ENCODE data around the gene PXMP2.
"Not testable (repeated sequence)": the region's sequence is repeated elsewhere in the genome, so short reads cannot be mapped to it uniquely, and the experiment has no call there.

Gene PXMP2

GRCh38 chr12:132689227-132689626 is 1.8 kb downstream of the PXMP2 start:
- DNase-seq: peak in 1 of 10 donors; percentile 49
- intact Hi-C loops (cut with DNase I): no loop called here

DNA sequence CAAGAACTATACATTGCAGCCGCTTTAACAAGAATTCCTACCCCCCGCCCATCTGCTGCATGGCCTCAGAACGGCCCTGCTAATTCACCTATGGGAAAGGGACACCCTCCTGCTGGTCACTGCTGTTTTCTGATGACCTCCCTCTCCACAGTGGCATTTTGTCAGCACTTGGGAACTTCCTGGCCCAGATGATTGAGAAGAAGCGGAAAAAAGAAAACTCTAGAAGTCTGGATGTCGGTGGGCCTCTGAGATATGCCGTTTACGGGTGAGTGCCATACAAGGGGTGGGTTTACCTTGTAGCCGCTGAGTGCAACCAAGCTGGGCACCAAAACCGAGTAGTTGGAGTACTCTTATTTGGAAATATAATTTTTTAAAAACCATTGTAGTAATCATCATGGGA is 2.7 kb downstream of the PXMP2 start:
- intact Hi-C loops (cut with DNase I): no loop called here
- DNase-seq: peak in 1 of 10 donors; percentile 12

GRCh38 chr12:132692030-132692429 is 4.6 kb downstream of the PXMP2 start:
- intact Hi-C loops (cut with DNase I): not testable (repeated sequence)

DNA sequence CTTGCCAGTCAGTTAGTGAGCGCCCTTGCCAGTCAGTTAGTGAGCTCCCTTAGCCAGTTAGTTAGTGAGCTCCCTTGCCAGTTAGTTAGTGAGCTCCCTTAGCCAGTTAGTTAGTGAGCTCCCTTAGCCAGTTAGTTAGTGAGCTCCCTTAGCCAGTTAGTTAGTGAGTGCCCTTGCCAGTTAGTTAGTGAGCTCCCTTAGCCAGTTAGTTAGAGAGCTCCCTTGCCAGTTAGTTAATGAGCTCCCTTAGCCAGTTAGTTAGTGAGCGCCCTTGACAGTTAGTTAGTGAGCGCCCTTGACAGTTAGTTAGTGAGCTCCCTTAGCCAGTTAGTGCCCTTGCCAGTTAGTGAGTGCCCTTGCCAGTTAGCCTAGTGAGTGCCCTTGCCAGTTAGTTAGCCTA is 7.5 kb downstream of the PXMP2 start:
- intact Hi-C loops (cut with DNase I): not testable (repeated sequence)
- DNase-seq: peak in 1 of 10 donors; percentile 35

More at GRCh38 chr12:132692030-132692429, 4.6 kb downstream of the PXMP2 start:
- DNase-seq: not testable (repeated sequence)

DNA sequence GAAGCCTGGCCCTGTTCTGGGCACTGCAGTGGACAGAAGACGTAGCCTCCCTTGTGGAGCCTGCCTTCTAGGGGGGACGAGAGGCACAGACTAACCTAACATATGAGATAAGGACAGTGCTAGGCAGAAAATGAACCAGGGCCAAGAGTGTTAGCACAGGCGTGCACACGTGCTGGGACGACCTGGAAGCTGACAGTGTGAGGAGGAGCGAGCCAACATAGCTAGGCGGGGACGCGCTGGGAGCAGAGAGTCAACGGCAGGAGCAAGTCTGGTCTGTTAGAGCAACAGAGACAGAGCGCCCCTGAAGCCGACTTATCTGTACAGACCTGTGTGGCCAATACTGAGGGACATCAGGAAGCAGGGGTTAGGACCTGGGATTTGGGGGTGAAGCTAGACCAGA is 8.0 kb downstream of the PXMP2 start:
- intact Hi-C loops (cut with DNase I): no loop called here
- peak in 2 of 10 donors; percentile 15 to 26 for DNase-seq

GRCh38 chr12:132698341-132698740 is 11.0 kb downstream of the PXMP2 start:
- intact Hi-C loops (cut with DNase I): no loop called here
- DNase-seq: peak in 1 of 10 donors; percentile 3

DNA sequence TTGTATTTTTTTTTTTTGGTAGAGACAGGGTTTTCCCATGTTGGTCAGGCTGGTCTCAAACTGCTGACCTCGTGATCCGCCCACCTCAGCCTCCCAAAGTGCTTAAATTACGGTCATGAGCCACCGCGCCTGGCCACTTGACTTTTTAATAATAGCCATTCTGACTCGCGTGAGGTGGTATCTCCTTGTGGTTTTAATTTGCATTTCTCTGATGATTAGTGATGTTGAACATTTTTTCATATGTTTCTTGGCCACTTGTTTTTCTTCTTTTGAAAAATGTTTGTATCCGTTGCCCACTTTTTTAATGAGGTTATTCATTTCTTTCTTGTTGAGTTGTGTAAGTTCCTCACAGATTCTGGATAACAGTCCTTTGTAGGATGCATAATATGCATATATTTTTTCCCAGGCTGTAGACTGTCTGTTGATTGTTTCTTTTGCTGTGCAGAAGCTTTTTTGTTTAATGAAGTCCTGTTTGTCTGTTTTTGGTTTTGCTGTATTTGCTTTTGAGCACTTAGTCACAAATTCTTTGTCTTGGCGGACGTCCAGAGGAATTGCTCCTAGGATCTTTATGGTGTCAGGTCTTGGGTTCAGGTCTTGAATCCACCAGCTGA is 12.9 kb downstream of the PXMP2 start:
- peak in 1 of 10 donors; percentile 31 for DNase-seq
- intact Hi-C loops (cut with DNase I): no loop called here

GRCh38 chr12:132702640-132703039 is 15.3 kb downstream of the PXMP2 start:
- intact Hi-C loops (cut with DNase I): no loop called here
- DNase-seq: peak in 1 of 10 donors; percentile 39

GRCh38 chr12:132703641-132704040 is 16.3 kb downstream of the PXMP2 start:
- intact Hi-C loops (cut with DNase I): no loop called here
- DNase-seq: no peak

- intact Hi-C loops (cut with DNase I): no loop called here
- DNase-seq: peak in 2 of 10 donors; percentile 2 to 21
These were observed 19.9 kb downstream of the PXMP2 start for GRCh38 chr12:132707241-132707640.

DNA sequence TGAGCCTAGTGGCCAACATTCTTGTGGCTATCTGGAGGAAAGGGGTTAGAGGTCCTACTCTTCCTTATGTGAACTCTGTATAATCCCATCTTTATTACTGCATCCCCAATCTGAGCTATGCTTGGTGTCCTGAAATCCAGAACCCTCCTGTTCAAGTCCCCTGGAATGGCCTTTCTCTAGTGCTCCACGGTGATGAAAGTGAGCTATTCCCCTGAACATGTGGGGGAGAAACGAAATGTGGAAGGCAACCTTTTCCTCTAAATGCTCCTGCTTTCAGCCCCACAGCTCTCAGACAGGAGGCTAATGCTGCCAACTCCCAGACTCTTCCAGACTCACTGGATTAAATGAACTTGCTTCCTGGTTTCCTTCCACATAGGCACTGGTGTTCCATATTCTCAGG is 20.8 kb downstream of the PXMP2 start:
- peak in 1 of 10 donors; percentile 3 for DNase-seq
- intact Hi-C loops (cut with DNase I): no loop called here

DNA sequence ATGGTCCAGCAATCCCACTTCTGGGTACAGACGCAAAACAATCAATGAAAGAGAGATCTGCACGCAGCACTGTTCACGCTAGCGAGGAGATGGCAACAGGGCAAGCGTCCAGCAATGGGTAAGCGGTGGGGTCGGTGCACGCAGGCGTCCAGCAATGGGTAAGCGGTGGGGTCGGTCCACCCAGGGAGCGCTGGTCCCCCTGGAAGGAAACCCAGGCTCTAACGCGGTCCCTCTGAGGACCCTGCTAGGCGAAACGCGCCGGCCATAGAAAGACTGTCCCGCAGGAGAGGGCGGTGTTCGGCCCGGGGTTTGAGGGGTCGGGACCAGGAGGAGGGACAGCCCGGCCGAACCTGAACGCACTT is 22.6 kb downstream of the PXMP2 start:
- intact Hi-C loops (cut with DNase I): loop anchor here (10.0 kb wide), 1 partner anchor 55 kb away; the partner anchor contains the start of gene ANKLE2
- DNase-seq: peak in 3 of 10 donors; percentile 23 to 86 (median 77)

GRCh38 chr12:132710405-132711079 is 23.2 kb downstream of the PXMP2 start, which contains the start of gene PGAM5:
Gene PGAM5, plus strand, starts transcription at chr12:132710842. Its CDS starts 35 bp downstream, at chr12:132710877.
- peak; percentile 60 to 97 (median 78) for DNase-seq
- intact Hi-C loops (cut with DNase I): loop anchor here (10.0 kb wide), 1 partner anchor 54 kb away; the partner anchor contains the start of gene ANKLE2

DNA sequence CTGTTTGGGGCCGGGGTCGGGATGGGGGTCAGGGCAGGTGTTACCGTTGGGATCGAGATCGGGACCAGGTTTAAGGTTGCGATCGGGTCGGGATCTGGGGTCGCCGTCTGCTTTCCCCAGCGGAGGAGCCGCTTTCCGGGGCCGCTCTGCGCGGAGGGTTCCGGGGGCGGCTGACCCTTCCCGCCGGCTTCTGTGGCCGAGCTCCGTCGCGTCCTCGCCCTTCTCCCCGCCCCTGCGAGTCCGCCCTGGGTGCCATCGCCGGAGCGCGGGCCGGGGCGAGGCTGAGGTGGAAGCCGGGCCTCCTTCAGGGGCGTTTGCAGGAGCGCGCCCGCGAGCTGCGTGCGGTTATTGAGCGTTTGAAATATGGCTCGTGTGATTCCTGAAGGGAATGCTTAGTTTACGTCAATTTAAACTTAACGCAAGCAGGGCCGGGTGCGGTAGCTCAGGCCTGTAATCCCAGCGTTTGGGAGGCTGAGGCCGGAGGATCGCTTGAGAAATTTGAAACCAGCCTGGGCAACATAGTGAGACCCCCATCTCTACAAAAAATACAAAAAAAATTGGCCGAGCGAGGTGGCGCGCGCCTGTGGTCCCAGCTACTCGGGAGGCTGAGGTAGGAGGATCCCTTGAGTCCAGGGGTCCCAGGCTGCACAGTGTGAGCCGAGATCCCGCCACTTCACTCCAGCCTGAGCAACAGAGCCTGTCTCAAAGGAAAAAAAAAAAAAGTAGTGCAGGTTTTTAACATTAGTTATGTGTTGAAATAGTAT is 23.9 kb downstream of the PXMP2 start:
- peak in 1 of 10 donors; percentile 78 for DNase-seq
- intact Hi-C loops (cut with DNase I): loop anchor here (10.0 kb wide), 1 partner anchor 54 kb away; the partner anchor contains the start of gene ANKLE2

DNA sequence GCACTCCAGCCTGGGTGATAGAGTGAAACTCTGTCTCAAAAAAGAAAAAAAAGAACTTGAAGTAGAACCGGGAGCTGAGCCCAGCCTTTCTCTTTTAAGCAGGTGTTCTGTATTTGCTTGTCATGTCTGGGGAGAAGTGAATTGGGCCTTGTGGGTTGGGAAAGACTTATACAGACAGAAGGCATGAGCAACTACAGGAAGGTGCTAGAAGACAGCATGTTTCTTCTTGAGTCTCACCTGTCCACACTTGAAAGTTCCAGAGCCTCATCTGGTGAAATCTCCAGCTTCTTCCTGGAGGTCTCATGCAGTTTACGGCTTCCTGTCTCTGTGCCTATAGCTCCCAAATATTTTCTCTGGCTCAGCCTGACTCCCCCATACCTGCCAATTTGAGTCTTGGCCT is 25.7 kb downstream of the PXMP2 start:
- intact Hi-C loops (cut with DNase I): loop anchor here (10.0 kb wide), 1 partner anchor 52 kb away; the partner anchor contains the start of gene ANKLE2

GRCh38 chr12:132715874-132716273 is 28.5 kb downstream of the PXMP2 start:
- intact Hi-C loops (cut with DNase I): loop anchor here (10.0 kb wide), 1 partner anchor 49 kb away; the partner anchor contains the start of gene ANKLE2
- peak in 2 of 10 donors; percentile 12 to 45 for DNase-seq

More for the DNA sequence above, 25.7 kb downstream of the PXMP2 start:
- DNase-seq: no peak

GRCh38 chr12:132716356-132716755 is 29.0 kb downstream of the PXMP2 start:
- intact Hi-C loops (cut with DNase I): loop anchor here (10.0 kb wide), 1 partner anchor 48 kb away; the partner anchor contains the start of gene ANKLE2
- peak in 2 of 10 donors; percentile 47 to 68 for DNase-seq

- intact Hi-C loops (cut with DNase I): loop anchor here (10.0 kb wide), 1 partner anchor 48 kb away; the partner anchor contains the start of gene ANKLE2
- DNase-seq: peak in 2 of 10 donors; percentile 46 to 62
These were observed 29.6 kb downstream of the PXMP2 start for GRCh38 chr12:132717011-132717410.

DNA sequence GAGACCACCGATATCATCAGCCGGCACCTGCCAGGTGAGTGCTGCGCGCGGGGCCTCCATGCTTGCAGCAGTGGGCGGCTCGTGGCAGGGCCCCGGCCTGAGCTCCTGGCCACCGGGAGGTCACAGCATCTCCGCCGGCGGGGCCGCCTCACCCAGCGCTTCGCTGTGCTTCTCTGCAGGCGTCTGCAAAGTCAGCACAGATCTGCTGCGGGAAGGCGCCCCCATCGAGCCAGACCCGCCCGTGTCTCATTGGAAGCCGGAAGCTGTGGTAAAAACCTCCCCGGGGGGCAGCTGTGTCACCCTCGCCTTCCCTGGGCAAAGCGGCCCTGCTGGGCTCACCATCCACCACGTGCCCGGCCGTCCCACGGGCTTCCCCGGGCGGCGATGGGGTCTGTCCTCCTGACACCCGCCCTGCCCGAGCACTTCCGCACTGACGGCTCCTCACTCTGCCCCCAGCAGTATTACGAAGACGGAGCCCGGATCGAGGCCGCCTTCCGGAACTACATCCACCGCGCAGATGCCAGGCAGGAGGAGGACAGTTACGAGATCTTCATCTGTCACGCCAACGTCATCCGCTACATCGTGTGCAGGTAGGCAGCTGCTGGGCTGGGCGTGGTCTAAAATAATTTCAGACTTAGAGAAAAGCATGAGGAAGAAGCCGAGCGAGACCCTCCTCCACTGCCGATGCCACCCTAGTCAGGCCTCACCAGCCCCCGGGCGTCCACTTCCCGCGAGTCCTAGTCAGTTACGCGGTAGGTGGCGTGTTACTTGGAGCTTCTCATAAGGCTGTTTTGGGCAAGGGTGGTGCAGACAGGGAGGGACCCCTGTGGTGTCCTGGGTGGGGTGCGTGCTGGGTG is 30.4 kb downstream of the PXMP2 start:
- DNase-seq: peak in 3 of 10 donors; percentile 62 to 82 (median 66)
- intact Hi-C loops (cut with DNase I): loop anchor here (10.0 kb wide), 1 partner anchor 47 kb away; the partner anchor contains the start of gene ANKLE2

Data from posterior cingulate gyrus (tissue), 11 donors.